T follicular helper cell (primary cell): Measurements from ENCODE around the gene DPYSL5.
"Not testable (repeated sequence)": the region's sequence is repeated elsewhere in the genome, so short reads cannot be mapped to it uniquely, and the experiment has no call there.

Experiments used
- DNase-seq: peaks from one replicate; pipeline ENCODE4 v3.0.0-alpha.2; 2020; ENCODE audit warnings: low read depth
- total RNA-seq, 2 experiments: gene quantifications; one replicate each; lab custom pipeline; 2026; lab: John Stamatoyannopoulos, UW

The DPYSL5 gene
- total RNA-seq: 0.17 to 0.18 reads per million in 2 experiments

GRCh38 chr2:26847655-26848335, at the start of gene DPYSL5:
TSS of gene DPYSL5 (plus strand) at chr2:26848132. CDS start at chr2:26898500, 50,368 bp downstream.
- no peak for DNase-seq

- no peak for DNase-seq
Measured at GRCh38 chr2:26801328-26801727, 46.6 kb upstream of the DPYSL5 start.

DNA sequence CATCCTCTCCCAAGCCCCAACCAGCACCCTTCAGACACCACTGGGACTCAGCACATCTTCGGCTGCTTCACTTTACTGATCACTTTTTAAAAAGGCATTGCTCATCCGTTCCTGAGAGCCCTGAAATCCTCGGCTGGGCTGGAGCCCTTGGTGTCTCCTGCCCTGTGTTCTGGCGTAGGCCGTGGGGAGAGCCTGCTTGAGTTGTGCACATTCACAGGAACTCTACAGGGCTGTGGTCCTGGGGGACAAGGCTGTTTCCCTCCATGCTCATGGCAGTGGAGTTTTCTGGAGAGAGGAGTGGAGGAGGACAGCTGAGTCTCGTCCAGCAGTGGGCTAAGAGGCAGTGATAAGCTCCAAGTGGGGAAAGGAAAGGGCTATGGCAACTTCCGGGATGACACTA, 46.1 kb upstream of the DPYSL5 start:
- no peak for DNase-seq

GRCh38 chr2:26805241-26805676, 42.7 kb upstream of the DPYSL5 start:
- DNase-seq: no peak

DNA sequence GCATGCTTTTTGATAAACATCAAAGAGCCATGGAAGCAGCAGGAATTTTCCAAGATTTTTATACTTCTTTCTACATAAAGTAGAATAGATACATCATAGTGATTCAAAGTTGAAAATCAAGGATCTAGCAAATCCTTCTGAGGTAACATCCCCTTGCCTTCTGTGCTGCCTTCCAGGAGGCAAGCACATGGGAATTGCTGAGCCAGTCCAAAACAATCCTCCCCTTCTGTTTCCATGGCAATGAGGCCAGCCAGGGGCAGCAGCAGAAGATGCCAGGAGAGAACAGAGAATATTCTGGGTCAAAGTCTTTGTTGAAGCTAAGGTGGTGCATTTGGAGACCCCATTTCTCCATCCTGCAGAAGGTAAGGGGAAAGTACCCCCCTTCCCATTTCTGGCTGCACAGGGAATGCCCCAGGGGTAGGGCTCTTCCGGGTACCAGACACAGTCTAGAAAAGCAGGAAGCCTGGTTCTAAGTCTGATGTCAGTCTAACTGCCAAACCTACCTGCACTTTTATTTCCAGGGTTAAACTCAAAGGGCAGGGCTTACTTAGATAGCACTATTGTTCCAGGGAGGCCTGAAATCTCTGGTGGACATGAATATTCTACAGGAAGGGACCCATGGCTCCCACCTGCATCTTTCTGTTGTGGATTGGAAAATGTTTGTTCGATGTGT, 40.0 kb upstream of the DPYSL5 start:
- DNase-seq: no peak

- no peak for DNase-seq
Measured at GRCh38 chr2:26809211-26809610, 38.7 kb upstream of the DPYSL5 start.

DNA sequence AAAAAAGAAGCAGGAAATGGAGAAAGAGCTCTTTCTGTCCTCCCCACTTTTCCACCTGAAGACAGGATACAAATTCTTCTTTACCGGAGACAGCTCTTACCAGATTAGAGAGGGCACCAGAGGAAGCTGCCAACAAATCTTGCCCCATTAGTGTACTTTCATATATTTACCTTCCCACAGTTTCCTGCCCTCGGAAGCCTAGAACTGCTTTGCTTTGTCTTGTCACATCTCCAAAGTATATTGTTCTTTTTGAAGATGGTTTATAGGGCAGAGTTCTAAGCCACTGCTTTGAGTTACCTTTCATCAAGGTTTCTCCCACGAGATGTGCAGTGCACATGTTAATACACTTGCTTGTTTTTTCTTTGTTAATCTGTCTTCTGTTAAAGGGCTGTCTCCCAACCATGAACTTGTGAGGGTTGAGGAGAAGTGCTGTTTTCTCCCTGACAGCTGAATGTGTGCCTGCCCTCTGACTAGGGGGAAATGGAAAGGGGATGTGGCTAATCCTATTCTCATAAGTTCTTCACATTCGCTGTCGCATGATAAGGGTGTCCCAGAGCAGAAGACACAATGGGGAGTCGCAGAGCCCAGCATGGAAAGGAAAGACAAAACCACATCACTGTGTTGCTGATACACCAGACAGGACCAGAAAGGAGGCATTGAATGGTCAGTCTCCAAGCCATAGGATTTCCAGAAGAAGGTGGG, 37.9 kb upstream of the DPYSL5 start:
- DNase-seq: no peak

DNA sequence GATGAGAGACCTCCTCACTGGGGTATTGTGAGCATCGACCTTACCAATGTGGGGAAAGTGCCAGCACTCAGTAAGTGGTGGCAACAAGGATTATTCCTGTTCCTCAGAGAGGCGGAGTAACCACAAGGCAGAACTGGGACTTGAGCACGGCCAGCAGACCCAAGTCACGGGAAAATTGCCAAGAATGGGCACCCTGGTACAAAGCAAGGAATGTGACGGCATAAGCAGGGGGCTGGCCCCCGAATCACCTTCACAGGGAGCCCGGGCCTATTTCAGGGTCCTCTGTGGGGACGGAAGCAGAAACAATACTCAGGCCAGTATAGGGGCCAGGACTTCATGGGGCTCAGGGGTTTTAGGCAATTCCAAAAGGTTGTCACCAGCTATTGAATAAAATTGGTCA, 36.7 kb upstream of the DPYSL5 start:
- no peak for DNase-seq

DNA sequence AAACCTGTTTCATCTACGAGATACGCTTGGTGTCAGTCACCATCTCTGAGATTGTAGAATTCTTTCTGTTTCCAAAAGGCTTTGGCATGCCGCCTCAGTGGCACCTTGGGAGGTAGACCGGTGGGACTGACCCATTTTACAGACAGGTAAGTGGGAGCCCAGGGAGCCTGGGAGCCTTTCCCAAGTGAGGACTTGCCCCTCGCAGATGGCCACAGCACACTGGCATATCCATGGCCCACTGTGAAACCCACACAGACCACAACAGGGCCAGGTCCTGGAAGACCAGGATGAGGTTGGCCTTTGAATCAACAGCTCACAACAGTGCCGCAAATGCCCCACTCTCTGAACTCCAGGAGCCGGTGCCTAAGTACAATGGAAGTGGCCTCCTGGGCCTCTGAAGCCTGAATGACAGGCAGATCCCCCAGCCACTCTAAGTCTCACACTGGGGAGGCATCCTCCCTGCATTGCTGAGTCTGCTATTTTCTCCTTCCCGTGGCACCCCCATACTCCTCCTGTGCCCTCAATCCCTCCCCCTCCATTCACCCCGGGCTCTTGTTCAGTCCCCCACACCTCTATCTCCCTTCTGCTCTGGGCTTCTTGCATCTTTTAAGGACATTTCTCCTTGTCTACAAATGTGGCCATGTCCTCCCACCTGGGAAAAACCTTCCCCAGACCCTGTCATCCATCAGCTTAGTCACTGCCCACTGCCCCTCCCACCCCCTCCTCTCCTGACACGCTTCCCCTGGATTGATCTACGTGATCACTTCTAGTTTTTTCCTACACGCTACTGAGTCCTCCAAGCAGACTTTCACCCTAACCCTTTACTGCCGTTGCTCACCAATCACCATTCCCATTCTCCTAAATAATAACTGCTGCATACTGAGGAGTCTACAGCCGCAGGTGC, 35.9 kb upstream of the DPYSL5 start:
- no peak for DNase-seq

GRCh38 chr2:26812731-26813130, 35.2 kb upstream of the DPYSL5 start:
- DNase-seq: no peak

DNA sequence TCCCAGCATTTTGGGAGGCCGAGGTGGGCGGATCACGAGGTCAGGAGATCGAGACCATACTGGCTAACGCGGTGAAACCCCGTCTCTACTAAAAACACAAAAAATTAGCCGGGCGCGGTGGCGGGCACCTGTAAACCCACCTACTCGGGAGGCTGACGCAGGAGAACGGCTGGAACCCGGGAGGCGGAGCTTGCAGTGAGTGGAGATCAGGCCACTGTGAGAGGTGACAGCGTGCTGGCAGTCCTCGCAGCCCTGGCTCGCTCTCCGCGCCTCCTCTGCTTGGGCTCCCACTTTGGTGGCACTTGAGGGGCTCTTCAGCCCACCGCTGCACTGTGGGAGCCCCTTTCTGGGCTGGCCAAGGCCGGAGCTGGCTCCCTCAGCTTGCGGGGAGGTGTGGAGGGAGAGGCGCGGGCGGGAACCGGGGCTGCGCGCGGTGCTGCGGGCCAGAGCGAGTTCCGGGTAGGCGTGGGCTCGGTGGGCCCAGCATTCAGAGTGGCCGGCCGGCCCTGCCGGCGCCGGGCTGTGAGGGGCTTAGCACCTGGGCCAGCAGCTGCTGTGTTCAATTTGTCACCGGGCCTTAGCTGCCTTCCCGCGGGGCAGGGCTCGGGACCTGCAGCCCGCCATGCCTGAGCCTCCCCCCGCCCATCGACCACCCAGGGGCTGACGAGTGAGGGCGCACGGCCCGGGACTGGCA, 33.7 kb upstream of the DPYSL5 start:
- not testable (repeated sequence) for DNase-seq

GRCh38 chr2:26816893-26817292, 31.0 kb upstream of the DPYSL5 start:
- DNase-seq: no peak

- no peak for DNase-seq
Measured at GRCh38 chr2:26818255-26818654, 29.7 kb upstream of the DPYSL5 start.

- DNase-seq: no peak
Measured at GRCh38 chr2:26818972-26819371, 29.0 kb upstream of the DPYSL5 start.

GRCh38 chr2:26820932-26821331, 27.0 kb upstream of the DPYSL5 start:
- no peak for DNase-seq

GRCh38 chr2:26822877-26823276, 25.1 kb upstream of the DPYSL5 start:
- DNase-seq: no peak

- DNase-seq: no peak
Measured at GRCh38 chr2:26838121-26838906, 9.6 kb upstream of the DPYSL5 start.

DNA sequence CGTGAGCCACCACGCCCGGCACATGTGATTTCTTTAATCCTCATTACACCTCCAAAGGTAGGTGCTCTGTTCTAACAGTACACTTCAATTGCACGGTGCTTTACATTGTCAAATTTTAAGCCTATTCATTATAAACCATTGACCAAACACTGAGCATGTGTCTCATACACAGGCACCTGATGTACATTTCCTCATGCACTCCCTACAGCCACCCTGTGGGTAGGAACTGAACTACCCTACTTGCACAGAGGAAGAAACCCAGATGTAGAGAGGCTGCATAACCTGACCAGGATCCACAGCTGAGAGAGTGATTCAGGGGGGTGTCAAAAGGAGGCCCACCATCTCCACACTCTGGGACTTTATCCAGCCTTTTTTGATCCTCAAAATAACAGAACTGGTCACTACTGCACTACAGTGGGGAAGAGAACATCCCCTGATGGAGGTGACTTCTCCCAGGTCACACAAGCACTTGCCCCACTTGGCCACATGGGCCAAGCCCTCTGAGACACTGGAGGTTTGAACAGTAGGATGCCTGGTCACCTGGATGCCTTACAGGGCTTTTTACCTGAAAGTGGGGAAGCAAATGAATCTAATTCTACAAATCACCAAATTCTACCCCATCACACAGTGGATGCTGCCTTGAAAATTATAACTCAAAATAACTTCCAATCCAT, 6.9 kb upstream of the DPYSL5 start:
- DNase-seq: no peak

DNA sequence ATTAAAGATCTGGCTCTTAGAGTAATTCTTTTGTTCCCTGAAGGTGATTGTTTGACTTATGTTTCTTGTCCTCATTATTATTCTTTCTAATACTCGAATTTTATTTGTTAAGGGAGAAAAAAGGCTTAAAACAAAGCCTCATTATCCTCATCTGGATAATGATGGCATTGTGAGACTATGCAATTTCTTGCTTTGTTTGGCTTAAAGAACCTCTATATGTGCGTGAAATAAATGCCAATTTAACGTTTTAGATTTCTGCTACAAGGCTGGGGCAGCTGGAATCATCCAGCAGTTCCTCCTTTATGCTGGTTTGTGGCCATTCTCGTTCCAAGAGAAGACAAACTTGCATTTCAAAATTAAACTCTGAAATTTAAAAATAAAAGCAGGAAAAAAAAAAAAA, 4.9 kb upstream of the DPYSL5 start:
- DNase-seq: no peak

DNA sequence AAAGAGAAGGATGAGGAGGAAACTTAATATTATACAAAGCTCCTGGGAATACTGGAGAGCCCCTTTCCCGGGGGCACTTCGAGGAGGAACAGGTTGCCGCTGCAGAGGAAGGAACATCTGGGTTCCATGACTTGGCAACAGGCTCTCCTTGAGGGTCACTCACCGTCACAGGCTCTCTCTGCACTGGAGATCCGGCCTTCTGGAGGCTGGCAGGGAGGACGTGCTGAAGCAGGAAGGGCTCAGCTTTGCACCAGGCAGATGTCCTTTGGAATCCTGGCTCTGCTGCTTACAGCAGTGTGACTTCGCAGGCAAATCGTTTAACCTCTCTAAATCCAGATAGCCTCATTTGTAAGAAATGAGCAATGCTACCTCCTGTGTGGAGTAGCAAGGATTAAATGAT, 2.9 kb upstream of the DPYSL5 start:
- DNase-seq: no peak
